CD4-positive, alpha-beta T cell treated with Interleukin-6 at 100 ng/mL for 8 hours (primary cell): ENCODE measurements around the gene ZGPAT.

Experiments
- DNase-seq: peaks from one replicate; pipeline ENCODE4 v3.0.0-alpha.2; 2020; ENCODE audit warnings: mixed read lengths, low spot score

ZGPAT gene

GRCh38 chr20:63678667-63679465 is 29.0 kb upstream of the ZGPAT start:
- DNase-seq, result no peak

GRCh38 chr20:63679799-63680305 is 28.0 kb upstream of the ZGPAT start:
- DNase-seq, result no peak

DNA sequence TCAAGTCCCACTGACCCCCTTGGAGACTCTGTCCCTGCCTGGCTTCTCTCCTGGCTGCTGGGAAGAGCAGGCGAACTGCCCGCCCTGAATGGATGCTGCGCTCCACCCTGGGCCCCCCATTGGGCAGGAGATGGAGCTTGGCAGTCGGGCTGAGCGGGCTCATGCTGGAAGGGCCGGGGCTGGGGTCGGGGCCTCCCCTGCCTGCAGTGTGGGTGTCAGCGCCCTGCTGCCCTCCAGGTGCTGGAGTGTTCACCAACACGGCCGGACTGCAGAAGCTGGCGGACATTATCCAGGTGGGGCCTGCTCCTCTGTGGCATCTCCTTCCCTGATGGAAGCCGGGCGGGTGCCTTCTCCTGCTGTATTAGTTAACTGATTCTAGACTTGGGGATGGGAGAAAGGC is 27.4 kb upstream of the ZGPAT start:
- DNase-seq, result no peak

DNA sequence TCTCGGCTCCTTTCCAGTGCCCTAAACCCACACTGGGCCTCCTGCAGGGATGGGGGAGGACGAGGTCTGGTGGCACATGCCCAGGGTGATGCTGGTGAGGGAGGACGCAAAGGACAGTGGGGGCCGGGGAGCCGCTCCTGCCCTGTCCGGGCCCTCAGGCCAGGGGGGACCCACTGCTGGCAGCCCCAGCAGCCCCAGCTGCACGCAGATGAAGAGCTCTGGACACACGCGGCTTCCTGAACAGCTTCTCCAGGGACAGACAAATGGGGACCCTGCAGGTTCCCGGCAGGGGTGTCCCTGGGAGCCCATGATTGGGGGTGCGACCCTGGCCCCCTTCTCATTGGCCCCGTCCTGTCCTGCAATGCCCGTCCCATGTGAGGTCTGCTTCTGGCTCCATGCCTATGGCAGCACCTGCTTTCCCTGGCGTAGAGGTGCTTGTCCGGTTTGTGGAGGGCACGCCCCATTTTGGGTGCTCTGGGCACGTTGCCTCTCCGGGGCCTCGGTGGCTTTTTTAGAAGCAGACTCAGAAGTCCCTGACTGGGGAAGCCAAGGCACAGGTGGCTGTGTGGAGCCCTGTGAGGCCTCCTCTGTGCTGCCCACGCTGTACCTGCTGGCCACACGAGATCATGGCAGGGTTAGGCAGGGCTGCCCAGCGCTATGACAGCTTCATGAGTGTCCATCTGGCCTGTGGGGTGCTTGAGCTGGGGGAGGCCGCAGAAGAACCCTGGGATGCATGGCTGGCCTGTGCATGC is 26.8 kb upstream of the ZGPAT start:
- DNase-seq, result no peak

DNA sequence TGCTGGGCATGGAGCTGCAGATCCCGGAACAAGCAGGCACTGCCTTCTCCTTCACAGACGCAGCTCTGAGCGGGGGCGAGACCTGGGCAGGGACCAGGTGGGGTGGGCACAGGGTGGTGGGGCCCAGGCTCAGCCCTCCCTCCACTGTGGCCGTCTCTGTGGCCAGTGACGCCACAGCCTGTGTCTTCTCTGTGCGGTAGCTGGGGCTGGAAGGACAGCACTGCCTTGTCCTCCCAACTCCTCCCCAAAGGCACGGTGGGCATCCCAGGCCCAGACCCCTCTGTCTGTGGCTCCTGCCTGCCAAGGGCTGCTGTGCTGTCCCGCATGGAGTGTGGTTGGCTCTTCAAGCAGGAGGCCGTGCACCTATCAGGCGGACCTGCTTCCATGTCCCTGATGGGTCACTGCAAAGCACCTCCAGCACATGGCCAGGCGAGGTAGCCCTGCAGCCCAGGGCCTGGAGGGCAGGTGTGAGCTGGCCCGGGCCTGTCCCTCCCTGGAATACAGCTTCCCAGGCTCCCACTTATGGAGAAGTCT is 26.2 kb upstream of the ZGPAT start:
- no peak for DNase-seq

GRCh38 chr20:63682384-63683139 is 25.3 kb upstream of the ZGPAT start:
- DNase-seq, result no peak

GRCh38 chr20:63685269-63686026 is 22.4 kb upstream of the ZGPAT start:
- no peak for DNase-seq

DNA sequence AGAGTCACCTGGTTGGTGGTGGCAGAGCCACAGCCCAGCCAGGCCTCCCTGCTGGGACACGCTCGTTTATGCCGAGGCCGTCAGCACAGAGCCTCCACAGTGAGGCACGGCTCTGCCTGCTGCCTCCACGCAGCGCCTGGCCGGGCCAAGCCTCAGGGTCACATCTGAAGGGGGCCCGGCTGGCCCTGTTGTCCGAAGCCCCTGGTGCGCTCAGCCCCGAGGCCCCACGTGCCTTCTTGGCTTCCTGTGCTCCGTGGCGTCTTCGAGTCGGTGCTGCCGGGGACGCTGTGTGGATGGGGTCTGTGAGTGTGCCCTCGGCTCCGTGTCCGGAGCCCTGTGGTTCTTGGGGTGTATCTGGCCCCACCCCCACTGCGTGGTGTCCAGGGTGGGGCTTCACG is 21.7 kb upstream of the ZGPAT start:
- DNase-seq, result no peak

DNA sequence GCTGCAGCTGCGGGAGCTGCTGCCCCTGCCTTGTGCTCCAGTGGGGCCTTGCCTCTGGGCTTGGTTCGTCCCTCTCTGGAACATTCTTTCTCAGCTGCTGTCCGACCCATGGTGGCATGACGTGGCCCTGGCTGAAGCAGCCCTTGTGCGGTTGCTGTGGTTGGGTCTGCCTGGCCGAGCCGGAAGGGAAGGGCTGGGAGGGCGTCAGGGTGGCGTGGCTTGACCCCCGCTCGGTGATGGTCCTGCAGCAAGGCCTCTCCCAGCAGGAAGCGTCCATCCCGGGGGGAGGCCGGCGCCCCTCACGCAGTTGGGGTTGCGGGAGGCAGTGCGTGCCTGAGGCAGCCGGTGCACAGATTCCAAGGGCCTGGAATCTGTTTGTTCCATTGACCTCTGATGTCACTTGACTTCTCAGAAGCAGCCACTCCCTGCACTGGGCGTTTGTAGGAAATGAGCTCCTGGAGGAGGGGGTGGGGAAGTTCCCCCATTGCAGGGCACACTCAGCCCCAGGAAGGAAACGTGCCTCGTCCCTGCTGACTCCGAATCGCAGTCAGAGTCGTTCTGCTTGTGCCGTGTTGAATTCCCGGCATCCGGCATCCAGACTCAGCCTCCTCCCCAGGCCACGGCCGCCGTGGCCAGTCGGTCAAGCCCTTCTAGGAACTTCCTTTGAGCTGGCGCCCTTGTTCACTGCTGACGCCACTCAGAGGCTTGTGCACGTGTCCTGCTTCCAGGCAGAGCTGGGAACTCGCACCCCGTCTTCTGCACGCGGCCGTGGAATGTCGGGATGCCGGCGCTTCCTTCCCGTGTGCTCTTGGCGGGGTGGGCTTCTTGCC is 21.1 kb upstream of the ZGPAT start:
- peak; percentile 17 for DNase-seq

- DNase-seq, result no peak
Observed at GRCh38 chr20:63687419-63688178, 20.2 kb upstream of the ZGPAT start.

GRCh38 chr20:63688228-63689045 is 19.4 kb upstream of the ZGPAT start:
- no peak for DNase-seq

DNA sequence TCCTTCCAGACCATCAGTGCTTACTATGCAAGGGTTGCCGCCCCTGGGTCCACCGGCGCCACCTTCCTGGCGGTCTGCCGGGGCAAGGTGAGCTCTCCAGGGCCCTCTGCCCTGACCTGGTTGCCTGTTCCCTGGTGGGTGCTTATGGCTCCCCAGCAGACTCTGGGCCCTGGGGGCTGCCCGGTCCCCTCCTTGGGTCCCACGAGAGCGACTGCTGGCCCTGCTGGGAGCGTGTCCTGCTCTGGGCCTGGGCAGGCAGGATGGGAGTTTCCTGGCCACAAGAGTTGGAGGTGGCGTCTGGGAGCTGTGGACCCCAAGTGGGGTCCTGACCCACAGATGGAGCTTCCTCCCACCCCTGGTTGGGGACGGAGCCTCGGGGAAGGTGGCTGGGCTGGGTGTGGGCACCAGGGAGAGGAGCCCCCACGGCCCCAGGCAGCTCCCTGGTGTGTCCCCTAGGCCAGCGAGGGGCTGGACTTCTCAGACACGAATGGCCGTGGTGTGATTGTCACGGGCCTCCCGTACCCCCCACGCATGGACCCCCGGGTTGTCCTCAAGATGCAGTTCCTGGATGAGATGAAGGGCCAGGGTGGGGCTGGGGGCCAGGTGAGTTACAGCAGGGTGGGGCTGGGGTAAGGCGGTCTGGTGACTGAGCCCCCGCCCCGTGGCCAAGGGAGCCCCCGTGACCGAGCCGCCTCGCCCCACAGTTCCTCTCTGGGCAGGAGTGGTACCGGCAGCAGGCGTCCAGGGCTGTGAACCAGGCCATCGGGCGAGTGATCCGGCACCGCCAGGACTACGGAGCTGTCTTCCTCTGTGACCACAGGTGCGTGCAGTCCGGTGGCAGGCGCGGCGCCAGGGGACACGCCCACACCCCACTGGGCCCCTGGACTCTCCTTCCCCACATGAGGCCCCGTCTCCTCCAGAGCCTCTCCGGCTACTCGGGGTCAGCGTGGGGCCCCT is 18.5 kb upstream of the ZGPAT start:
- no peak for DNase-seq

GRCh38 chr20:63690003-63690897 is 17.6 kb upstream of the ZGPAT start:
- DNase-seq, result no peak

DNA sequence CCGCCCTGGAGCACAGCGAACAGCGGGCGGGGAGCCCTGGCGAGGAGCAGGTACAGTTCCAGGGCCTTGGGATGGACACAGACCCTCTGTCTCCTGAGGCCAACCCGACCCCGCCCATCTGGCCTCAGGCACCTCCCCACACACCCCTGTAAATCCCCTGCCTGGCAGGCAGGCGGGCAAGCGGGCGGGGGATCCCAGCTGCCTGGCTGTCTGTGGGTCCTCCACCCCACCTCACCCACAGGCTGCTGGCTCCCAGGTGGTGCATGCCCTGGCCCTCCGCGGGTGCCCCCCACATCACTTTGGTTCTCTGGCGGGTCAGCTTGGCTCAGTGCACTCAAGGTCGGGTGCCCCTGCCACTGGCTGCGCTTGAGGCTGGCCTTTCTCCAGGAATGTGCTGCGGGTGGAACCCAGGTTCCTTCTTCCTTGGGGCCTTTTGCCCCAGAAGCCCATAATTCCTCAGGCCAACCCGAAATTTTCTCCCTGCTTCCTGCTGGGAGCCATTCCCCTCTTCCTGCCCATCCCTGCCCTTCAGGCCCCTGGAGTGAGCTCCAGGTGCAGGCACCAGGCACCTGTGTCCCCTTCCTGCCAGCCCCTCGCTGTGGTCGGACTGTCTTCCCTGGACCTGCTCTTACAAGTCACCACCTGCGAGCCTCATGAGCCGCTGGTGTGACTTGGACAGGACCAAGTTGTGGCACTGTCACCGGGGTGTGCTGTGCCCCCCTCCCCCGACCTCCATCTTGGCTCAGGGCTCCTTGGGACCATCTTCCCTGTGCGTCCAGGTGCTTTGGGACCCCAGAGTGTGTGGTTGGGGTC is 16.7 kb upstream of the ZGPAT start:
- DNase-seq, result no peak

- DNase-seq, result no peak
Observed at GRCh38 chr20:63691711-63692435, 16.0 kb upstream of the ZGPAT start.
